ENCODE results near the gene DCP2. TPM values are rescaled to one million over a fixed set of nuclear protein-coding genes. Genes with fewer than 3 reads are reported as not detected.

The DCP2 gene
- 15.3 and 17.7 TPM in 2 replicates for total RNA-seq

DNA sequence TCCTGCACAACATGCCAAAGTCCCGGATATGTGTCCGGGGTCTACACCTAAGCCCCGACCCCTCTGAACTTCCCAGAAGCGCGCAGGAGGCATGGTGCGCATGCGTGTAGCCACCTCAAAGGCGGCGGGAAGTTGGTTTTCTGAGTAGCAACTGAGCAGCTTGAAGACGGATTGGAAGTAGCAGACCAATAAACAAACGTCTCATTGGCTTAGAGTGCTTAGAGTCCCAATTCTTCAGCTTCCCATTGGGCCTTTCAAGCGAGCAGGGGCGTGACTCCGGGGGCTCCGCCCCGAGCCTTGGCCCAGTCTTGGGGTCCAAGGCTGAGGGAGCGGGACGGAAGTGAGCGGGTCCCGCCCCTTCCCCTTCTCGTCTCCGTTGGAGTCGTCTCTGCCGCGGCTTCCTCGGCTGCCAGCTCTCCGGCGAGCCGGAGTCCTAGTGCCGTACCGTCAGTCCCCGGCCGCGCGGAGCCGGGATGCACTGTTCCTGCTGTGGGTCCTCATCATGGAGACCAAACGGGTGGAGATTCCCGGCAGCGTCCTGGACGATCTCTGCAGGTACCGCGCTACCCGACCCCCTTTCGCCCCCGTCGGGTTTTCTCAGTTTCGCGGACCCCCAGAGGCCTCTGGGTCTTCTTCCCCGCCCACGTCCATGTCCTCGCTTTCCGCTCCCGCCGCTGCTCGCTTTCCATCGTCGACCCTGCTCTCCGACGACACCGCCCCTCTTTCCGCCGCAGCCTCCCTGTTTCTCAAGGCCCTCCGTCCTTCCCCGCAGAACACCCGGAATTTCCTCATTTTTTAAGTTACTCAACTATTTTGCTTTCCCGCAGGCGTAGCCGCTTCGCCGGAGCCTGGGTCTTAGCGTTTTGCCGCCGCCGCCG lies at the start of gene DCP2:
DCP2 (plus strand) TSS at position 367 of the 878 bp plus-strand sequence; CDS start at position 503, 136 bp downstream.

Other genes starting within 250 kb of the DCP2 start
- 20.4 and 32.0 TPM in 2 replicates for gene APC, start 238.9 kb upstream of the DCP2 start, total RNA-seq
- gene SRP19, start 115.5 kb upstream of the DCP2 start, total RNA-seq: 49.3 and 77.1 TPM in 2 replicates
- gene REEP5, start 54.6 kb upstream of the DCP2 start, total RNA-seq: 51.1 and 57.7 TPM in 2 replicates